ENCODE results near the gene PRKD3.

Gene PRKD3

DNA sequence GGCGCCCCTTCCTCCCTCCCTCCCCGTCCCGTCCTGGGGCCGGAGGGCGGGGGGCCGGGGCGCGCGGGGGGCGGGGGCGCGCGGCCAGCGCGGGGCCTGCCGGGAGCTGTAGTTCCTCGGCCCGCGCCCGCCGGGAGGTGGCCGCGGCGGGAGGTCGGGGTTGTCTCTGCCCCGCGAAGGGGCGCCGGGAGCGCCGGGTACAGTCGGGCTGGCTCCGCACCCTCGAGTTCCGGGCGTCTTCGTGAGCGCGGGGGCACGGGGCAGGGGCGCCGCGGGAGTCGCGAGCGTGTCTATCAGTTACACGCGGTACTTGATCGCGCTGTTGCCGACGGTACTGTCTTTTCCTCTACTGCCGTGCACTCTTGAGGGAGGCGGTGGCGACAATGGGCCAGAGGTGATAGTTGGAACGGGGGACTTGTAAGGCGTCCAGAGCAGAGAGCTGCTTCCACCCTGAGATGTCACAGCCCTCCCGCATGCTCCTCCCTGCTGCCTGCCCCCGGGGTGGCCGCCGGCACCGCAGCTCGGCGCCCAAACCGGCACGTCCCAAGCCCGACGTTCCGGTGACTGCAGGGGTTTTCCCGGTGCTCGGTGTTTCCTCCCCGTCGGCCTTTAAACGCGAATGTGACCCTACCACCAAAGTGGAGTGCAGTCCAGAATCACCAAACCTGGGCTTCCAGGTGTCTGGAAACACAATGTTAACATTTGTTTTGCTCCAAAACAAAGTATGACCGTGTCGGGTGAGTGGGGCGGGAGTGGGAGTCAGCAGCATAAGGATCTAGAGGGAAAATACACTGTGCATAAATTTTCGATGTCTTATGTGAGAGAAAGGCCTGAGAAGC lies at the start of gene PRKD3:
PRKD3 (minus strand) TSS at position 48 of the 839 bp plus-strand sequence. CDS start 8,309 bp downstream, outside the sequence.
- DNase-seq, result peak; percentile 60 to 63

GRCh38 chr2:37372000-37372399 lies 47.4 kb upstream of the PRKD3 start:
- no peak for DNase-seq

DNA sequence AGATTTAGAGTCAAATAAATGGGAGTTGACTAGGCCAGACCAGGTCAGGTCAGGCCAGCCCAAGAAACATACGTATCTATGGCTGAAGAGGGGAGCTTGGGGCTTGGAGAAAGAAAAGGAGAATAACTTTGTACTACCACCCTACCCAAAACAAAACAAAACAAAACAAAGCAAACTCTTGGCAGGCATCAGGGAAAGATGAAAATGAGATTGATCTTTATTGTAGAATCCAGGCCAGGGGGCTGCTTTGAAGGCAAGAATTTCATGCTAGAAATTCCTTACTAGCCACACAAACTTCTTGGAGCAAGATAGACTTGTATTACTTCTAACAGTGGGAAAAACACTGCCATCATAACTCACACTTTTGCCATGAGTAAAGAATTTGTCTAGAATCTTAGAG lies 46.0 kb upstream of the PRKD3 start:
- DNase-seq, result no peak

DNA sequence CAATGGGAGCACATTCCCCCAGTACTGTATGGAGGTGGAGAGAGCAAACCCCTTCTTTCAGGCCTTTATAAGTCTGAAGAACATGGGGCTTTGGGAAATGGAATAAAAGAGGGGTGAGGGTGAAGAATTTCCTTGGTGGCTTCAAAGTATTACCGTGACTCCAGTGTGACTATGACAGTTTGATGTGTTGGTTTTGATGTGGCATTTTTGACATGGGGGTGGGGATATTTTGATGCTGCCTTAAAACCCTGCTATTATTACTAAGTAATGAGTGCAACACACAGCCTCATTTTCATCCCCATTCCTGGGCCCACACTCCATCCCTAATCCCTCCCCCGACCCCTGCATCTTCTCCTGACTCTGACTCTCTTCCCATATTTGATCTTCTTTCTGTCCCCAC lies 43.4 kb upstream of the PRKD3 start:
- no peak for DNase-seq

- DNase-seq, result no peak
Observed at GRCh38 chr2:37367310-37367709, 42.7 kb upstream of the PRKD3 start.

DNA sequence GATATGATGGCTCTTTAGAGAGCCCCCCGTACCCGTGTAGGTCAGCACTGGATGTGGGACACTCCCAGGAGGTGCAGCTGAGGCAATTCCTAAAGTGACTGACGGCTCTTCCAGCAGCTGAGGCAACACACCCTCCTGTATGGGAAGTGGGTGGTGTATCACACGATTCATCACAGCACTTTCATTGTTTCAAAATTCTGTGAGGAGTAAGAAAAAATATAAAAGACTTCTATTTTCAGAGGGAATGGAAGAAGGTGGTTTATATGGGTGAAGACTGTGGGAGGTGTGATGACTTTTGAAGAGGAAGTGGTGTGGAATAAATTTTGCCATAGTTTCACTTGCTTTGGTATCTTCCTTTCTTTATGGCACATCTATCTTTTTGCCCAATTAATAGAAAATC lies 42.1 kb upstream of the PRKD3 start:
- DNase-seq, result no peak

- no peak for DNase-seq
Observed at GRCh38 chr2:37365669-37366068, 41.0 kb upstream of the PRKD3 start.

DNA sequence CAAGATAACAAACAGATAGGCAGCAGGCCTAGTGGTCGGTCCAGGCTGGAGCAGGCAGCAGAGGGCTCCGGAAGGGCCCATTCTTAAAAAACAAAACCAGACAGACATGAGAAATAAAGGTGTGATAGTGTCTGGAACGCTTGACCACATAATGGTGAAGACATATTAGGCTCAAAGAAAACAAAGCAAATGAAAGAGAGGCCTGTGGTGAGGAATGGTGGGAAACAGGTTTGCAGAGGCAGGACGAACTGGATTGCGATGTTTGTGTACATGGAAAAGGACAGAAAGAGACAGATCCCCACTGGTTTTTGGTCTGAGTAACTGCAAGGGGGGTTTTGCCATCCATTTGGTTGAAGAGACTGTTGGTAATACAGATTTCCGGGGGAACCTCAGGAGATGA lies 39.7 kb upstream of the PRKD3 start:
- no peak for DNase-seq

- no peak for DNase-seq
Observed at GRCh38 chr2:37361994-37362698, 37.5 kb upstream of the PRKD3 start.

DNA sequence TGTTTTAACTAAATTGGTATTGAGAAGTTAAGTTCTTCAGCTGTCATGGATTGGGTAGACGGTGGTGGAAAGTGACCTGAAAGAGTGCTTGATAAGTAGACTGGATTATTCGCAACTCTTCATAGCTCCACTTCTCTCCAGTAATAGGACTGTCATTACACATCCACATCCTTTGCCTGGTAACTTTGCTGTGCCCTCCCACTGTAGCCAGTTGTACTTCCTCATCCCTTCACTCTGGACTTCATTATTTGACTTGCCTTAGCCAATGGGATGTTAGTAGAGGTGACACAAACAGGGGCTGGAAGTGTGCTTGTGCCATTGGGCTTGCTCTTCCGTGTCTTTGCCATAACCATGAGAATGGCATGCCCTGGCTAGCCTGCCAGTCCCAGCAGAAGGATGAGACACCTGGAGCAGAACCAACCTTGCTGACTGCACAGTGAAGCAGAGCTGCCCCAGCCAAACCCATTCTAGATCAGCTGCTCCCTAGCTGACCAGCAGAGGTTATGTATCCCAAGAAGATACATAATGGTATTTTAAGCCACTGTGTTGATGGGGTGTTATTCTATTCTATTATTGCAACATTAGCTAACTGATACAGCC lies 36.7 kb upstream of the PRKD3 start:
- DNase-seq, result no peak

- DNase-seq, result no peak
Observed at GRCh38 chr2:37358466-37358865, 33.8 kb upstream of the PRKD3 start.

DNA sequence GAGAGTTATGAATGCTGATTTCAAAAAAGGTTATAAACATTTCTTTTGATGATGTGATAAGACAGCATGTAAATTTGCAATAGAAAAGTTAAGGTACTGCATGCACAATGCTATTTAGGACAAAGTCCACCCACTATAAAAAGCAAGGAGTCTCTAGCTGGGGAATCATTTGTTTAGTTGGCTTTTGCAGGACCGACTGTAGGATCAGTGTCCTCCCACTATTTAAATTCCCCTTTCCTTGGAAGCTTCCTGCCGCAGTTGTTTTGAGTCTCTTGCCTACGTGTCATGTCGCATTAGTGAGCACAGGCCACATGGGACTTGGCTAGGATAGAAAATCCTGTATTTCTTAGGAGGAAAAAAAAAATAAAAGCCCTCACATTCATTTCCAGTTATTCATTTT lies 32.9 kb upstream of the PRKD3 start:
- DNase-seq, result no peak

- DNase-seq, result no peak
Observed at GRCh38 chr2:37357069-37357468, 32.4 kb upstream of the PRKD3 start.

DNA sequence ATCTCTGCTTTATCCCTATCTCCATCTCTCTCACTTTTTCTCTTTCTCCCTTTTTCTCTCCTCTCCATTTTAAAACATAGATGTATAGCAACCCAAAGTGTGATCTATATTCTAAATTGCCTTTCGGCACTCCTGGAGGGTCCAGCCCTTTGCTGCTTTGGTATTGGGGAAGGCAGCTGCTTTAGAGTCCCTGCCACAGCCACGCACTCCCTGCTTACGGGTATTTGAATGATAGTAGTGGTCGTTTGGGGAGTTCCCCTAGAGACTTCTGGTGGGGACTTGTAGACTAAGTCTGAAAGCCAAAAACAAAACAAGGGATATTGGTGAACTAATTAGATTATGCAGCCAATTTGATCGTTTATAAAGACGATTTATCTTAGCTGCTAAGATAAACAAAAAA lies 31.7 kb upstream of the PRKD3 start:
- no peak for DNase-seq

DNA sequence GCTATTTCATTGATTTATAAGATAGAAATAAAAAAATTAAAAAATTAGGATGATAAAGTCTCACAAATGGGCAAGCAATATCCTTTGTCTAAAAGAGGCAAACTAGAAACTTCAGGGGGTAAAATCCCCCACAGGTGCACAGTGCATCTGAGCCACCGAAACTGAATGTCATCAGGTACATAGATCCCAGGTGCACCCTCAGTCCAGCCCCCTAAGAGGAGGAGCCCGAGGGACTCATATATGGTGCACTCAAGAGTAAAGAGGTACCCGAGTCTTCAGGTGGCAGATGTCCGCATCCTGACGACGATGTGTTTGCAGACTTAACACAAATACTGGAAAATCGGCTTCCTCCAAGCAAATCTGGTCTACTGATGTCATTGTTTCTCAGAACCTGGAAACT lies 31.1 kb upstream of the PRKD3 start:
- no peak for DNase-seq

GRCh38 chr2:37354531-37354930 lies 29.9 kb upstream of the PRKD3 start:
- no peak for DNase-seq

- peak in 1 of 2 donors; percentile 47 for DNase-seq
Observed at GRCh38 chr2:37350034-37350433, 25.4 kb upstream of the PRKD3 start.

- no peak for DNase-seq
Observed at GRCh38 chr2:37349231-37349860, 24.7 kb upstream of the PRKD3 start.

DNA sequence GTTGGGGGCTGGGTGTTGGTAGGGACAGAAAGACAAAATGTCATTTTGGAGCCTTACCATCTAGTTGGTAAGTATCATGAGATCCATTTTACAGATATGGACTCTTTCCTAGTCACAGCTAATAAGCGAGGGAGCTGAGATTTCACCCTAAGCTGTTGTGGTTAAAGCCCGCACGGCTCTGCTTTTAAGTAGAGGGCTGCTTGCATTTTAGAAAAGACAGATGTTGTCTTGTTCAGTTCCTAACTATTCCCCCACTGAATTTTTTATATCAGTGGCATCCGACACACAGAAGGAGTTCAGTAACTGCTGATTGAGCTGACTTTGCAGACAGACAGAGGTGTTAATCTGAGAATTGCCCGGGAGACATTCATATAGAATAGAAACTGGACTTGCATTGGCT lies 23.5 kb upstream of the PRKD3 start:
- DNase-seq, result no peak

DNA sequence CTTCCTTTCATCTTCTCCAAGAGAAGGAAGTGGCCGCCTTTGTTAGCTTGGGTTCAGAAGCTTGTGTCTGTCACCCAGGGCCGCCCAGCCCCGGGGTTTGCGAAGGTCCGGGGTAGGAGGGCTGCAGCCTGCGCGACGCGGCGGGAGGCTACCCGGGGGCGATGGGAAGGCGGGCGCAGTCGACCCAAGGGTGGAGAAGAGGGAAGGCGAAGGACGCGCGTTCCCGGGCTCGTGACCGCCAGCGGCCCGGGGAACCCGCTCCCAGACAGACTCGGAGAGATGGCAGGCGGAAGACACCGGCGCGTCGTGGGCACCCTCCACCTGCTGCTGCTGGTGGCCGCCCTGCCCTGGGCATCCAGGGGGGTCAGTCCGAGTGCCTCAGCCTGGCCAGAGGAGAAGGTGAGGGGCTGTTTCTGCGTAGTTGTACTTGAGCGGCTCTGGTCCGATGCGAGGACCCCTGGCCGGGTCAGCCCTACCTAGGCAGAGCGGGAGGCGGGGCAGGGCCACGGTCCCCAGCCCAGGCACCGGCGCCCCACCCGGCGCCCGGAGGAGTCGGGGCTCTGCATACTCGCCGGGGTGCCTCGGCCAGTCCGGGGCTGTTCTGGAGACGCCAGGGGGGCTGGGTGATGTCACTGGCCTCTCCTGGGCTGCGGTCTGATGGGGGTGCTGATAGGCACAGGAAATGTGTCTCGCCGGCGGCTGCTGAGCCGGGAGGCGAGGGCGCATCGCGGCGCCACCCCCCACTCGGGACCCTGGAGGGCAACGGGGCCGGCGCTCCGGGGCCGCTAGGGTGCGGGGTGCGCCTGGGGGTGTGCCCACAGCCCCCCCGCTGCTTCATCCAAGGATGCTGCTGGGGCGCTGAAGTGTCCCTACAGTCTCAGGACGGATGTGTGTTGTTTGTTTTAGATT lies 20.1 kb upstream of the PRKD3 start, which contains the start of gene QPCT:
QPCT (plus strand) TSS at position 178 of the 909 bp plus-strand sequence; CDS start at position 280, 102 bp downstream.
- DNase-seq, result peak; percentile 78 to 87

- DNase-seq, result no peak
Observed at GRCh38 chr2:37343537-37344434, 19.2 kb upstream of the PRKD3 start.
